ENCODE data around the gene TTC21A.
A peak's percentile ranks its signal among the peaks of the same experiment; 100 is the strongest.

The TTC21A gene

DNA sequence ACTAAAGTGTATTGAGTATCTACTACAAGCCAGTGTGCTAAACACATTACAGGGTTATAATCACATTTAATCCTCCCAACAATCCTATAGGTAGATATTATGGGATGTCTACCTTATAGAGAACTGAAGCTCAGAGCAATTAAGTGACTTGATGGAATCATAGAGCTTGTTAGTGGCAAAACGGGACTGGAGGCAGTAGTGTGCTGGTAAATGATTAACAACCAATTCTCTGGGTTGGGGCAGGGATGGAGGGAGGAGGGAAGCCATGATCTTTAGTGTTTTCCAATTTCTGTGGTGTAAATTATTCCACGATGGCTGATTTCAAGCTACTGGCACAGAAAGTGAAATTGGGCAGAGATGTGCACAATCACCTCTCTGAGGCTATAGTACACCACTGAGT is 64.4 kb downstream of the TTC21A start:
- no peak overlapping the region for H3K27ac ChIP-seq
- TF ChIP-seq CTCF (conservative IDR thresholded peaks at IDR 0.05): no peak
- no peak for TF ChIP-seq ZFX (IDR thresholded peaks at IDR 0.05)

GRCh38 chr3:39173318-39174125 is 66.0 kb downstream of the TTC21A start:
- TF ChIP-seq ZFX (IDR thresholded peaks at IDR 0.05) (no peak), CTCF (conservative IDR thresholded peaks at IDR 0.05) (no peak)
- H3K27ac ChIP-seq: no peak overlapping the region

- TF ChIP-seq CTCF (conservative IDR thresholded peaks at IDR 0.05) (no peak), ZFX (IDR thresholded peaks at IDR 0.05) (no peak)
- H3K27ac ChIP-seq: peak overlapping the region; percentile 79; the same call in 1 of the 2 replicates
Observed at GRCh38 chr3:39176025-39176714, 68.7 kb downstream of the TTC21A start.

DNA sequence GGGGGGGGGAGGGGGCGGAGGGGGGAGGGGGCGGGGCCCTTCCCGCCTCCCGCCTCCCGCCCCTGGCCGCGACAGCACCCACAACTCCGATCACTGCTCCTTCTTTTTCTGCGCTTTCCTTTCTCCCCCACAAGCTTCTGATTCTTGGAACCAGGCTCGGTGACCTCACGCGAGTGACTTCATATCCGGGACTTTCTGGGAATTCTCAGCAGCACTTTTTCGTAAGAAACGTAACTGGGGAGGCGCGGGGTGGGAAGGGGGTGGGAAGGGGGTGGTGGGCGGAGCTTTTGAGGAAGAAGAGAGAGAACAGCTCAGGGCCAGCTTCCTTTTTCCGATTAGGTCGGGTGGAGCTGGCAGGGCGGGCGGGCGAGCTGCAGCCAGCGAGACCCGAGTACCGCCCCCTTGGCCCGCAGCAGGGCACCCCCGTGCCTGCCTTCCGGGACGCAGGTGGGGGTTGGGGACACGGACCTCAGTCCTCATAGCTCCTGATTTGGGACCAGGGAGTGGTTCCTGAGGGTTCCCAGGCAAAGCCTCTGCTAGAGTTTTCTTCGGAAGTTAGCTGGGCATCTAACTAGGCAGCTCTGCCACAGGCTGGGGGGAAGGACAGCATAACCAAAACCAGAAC is 70.3 kb downstream of the TTC21A start:
- H3K27ac ChIP-seq: peak overlapping the region; percentile 79
- TF ChIP-seq CTCF (conservative IDR thresholded peaks at IDR 0.05): no peak
- TF ChIP-seq ZFX (IDR thresholded peaks at IDR 0.05): no peak

DNA sequence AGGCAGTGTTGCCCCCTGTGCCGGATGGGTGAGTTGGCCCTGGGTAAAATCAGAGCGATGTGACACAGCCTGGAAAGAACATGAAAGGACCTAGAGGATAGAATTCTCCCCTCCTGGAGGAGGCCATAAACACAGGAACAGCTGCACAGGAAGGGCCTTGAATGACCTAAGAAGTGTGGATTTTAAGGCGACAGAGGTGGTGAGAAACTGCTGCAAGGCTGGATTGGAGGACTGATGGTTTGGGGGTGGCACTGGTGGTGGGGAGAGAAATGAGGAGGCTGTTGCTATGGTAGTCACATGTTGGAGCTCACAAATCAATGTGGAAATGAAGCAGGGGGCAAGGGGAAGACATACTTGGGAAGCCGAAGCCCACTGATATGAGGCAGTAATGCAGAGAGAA is 71.1 kb downstream of the TTC21A start:
- TF ChIP-seq CTCF (conservative IDR thresholded peaks at IDR 0.05) (no peak), ZFX (IDR thresholded peaks at IDR 0.05) (no peak)
- peak overlapping the region; percentile 79 for H3K27ac ChIP-seq

- H3K27ac ChIP-seq: peak overlapping the region; percentile 74
- TF ChIP-seq CTCF (conservative IDR thresholded peaks at IDR 0.05): no peak
- no peak for TF ChIP-seq ZFX (IDR thresholded peaks at IDR 0.05)
Observed at GRCh38 chr3:39180183-39180545, 72.7 kb downstream of the TTC21A start.

All from C4-2B (cell line).